GM12891 (cell line): ENCODE measurements around the gene ZNF443.
"Not testable (repeated sequence)": the region's sequence is repeated elsewhere in the genome, so short reads cannot be mapped to it uniquely, and the experiment has no call there.

Source experiments
- POLR2A ChIP-seq: IDR thresholded peaks from 2 replicates; pipeline ENCODE4 v1.6.1; 2011; ENCODE audit warnings: low read depth, low read length, control low read depth
- POLR2AphosphoS5 ChIP-seq: IDR thresholded peaks from 2 replicates; pipeline ENCODE4 v1.6.1; 2011; ENCODE audit warnings: low read depth, low read length, control low read depth
- SPI1 ChIP-seq: IDR thresholded peaks from 2 replicates; pipeline ENCODE4 v1.6.1; 2011; ENCODE audit warnings: low read depth, low read length, control low read depth

- not testable (repeated sequence) for TF ChIP-seq POLR2AphosphoS5, POLR2A, SPI1
These were observed 23.3 kb upstream of the ZNF443 start for GRCh38 chr19:12464139-12464538.
